Neural cell (in vitro differentiated cells): ENCODE results near the gene HEBP1. TPM values are rescaled to one million over a fixed set of nuclear protein-coding genes. Genes with fewer than 3 reads are reported as not detected.

Source experiments
- H2AFZ ChIP-seq: fragments of 200-600, 300-800 bp; sonication (generic), shearing (Covaris generic); 2 replicates; pipeline ENCODE4 v1.6.0; 2014; ENCODE audit warnings: low read depth, mild to moderate bottlenecking, antibody characterized with exemption, low read length, moderate library complexity
- H3F3A ChIP-seq: fragments of 200-600 bp; shearing (Covaris generic); 2 replicates; pipeline ENCODE4 v1.6.1; 2016; ENCODE audit warnings: mild to moderate bottlenecking, moderate library complexity, mixed read lengths, antibody characterized with exemption, low read length; ENCODE audit not compliant: insufficient read depth, poor library complexity, severe bottlenecking
- H3K27ac ChIP-seq: fragments of 200-600, 300-800 bp; sonication (generic), shearing (Covaris generic); 2 replicates; pipeline ENCODE4 v1.5.1; 2014; ENCODE audit warnings: mild to moderate bottlenecking, low read length, moderate library complexity
- H3K27me3 ChIP-seq: fragments of 300-800, 200-600 bp; sonication (generic), shearing (Covaris generic); 2 replicates; pipeline ENCODE4 v1.6.0; 2014; ENCODE audit warnings: mild to moderate bottlenecking, low read depth, low read length, moderate library complexity; ENCODE audit not compliant: insufficient read depth
- H3K36me3 ChIP-seq: fragments of 300-800, 200-600 bp; sonication (generic), shearing (Covaris generic); 2 replicates; pipeline ENCODE4 v1.5.1; 2014; ENCODE audit warnings: mild to moderate bottlenecking, antibody characterized with exemption, low read length, moderate library complexity; ENCODE audit not compliant: insufficient read depth
- H3K4me2 ChIP-seq: fragments of 300-800, 200-600 bp; sonication (generic), shearing (Covaris generic); 2 replicates; pipeline ENCODE4 v1.6.0; 2014; ENCODE audit warnings: mild to moderate bottlenecking, low read length
- H3K4me3 ChIP-seq: fragments of 300-800, 200-600 bp; sonication (generic), shearing (Covaris generic); 2 replicates; pipeline ENCODE4 v1.5.1; 2014; ENCODE audit warnings: mild to moderate bottlenecking, low read length, moderate library complexity
- H3K79me2 ChIP-seq: fragments of 200-600 bp; shearing (Covaris generic); replicated peaks from 2 replicates; pipeline ENCODE4 v1.6.0; 2014; ENCODE audit warnings: mild to moderate bottlenecking, low read length, moderate library complexity; ENCODE audit not compliant: insufficient read depth
- H3K9ac ChIP-seq: fragments of 300-800, 200-600 bp; sonication (generic), shearing (Covaris generic); 2 replicates; pipeline ENCODE4 v1.6.1; 2016; ENCODE audit warnings: mild to moderate bottlenecking, low read length, mixed read lengths
- H3K9me2 ChIP-seq: fragments of 200-600 bp; shearing (Covaris generic); 2 replicates; pipeline ENCODE4 v1.6.1; 2016; ENCODE audit warnings: mild to moderate bottlenecking, low read length, mixed read lengths; ENCODE audit not compliant: insufficient read depth
- H3K9me3 ChIP-seq: fragments of 200-600, 300-800 bp; sonication (generic), shearing (Covaris generic); 2 replicates; pipeline ENCODE4 v1.6.1; 2016; ENCODE audit warnings: mild to moderate bottlenecking, mixed run types, low read length, moderate library complexity, mixed read lengths
- H4K20me1 ChIP-seq: fragments of 200-600 bp; shearing (Covaris generic); 2 replicates; pipeline ENCODE4 v1.6.1; 2016; ENCODE audit warnings: mild to moderate bottlenecking, mixed run types; ENCODE audit not compliant: insufficient read depth
- CTCF ChIP-seq: fragments of 450-650 bp; IDR thresholded peaks from 2 replicates; pipeline ENCODE4 v1.5.1; 2014; ENCODE audit warnings: antibody characterized with exemption, mild to moderate bottlenecking, moderate library complexity; ENCODE audit not compliant: poor library complexity, severe bottlenecking
- EP300 ChIP-seq: fragments of 450-650 bp; conservative IDR thresholded peaks from 2 replicates; pipeline ENCODE4 v1.6.1; 2014; ENCODE audit warnings: antibody characterized with exemption, mild to moderate bottlenecking, moderate library complexity; ENCODE audit not compliant: poor library complexity, severe bottlenecking
- EZH2 ChIP-seq: fragments of 200-600, 300-800 bp; shearing (Covaris generic), sonication (generic); IDR thresholded peaks from 2 replicates; pipeline ENCODE4 v1.6.1; 2014; ENCODE audit warnings: antibody characterized with exemption, low read length, borderline replicate concordance, mild to moderate bottlenecking; ENCODE audit not compliant: insufficient read depth, poor library complexity, severe bottlenecking
- MXI1 ChIP-seq: fragments of 450-650 bp; conservative IDR thresholded peaks from 2 replicates; pipeline ENCODE4 v1.6.1; 2014; ENCODE audit warnings: antibody characterized with exemption, mild to moderate bottlenecking; ENCODE audit not compliant: poor library complexity, severe bottlenecking
- POLR2AphosphoS5 ChIP-seq: IDR thresholded peaks from 2 replicates; pipeline ENCODE4 v1.6.1; 2012
- RAD21 ChIP-seq: fragments of 450-650 bp; conservative IDR thresholded peaks from 2 replicates; pipeline ENCODE4 v1.6.1; 2014; ENCODE audit warnings: antibody characterized with exemption, mild to moderate bottlenecking, moderate library complexity
- REST ChIP-seq: IDR thresholded peaks from 2 replicates; pipeline ENCODE4 v1.6.1; 2012; ENCODE audit warnings: borderline replicate concordance
- SMC3 ChIP-seq: fragments of 450-650 bp; conservative IDR thresholded peaks from 2 replicates; pipeline ENCODE4 v1.6.1; 2014; ENCODE audit warnings: antibody characterized with exemption, mild to moderate bottlenecking, moderate library complexity; ENCODE audit not compliant: poor library complexity
- TAF1 ChIP-seq: IDR thresholded peaks from 2 replicates; pipeline ENCODE4 v1.6.1; 2012; ENCODE audit warnings: low read depth
- polyA plus RNA-seq: library from polyadenylated mRNA; depleted of rRNA; stranded (reverse); fragments of >200 nt; gene quantifications from 2 replicates; pipeline ENCODE4 v1.2.3, GENCODE V29; 2014

Gene HEBP1
- polyA plus RNA-seq, 1 donor from 2014 or later: 1.2 TPM

- no peaks in the 10 kb centered on the region for H3K9me3 ChIP-seq
- H3F3A ChIP-seq: no peaks in the 10 kb centered on the region
- no peaks in the 10 kb centered on the region for H4K20me1 ChIP-seq
- H3K4me3 ChIP-seq: no peak overlapping the region
- no peaks in the 10 kb centered on the region for H3K79me2 ChIP-seq
- TF ChIP-seq MXI1 (no peak), TAF1 (no peak), EP300 (no peak)
- H3K27me3 ChIP-seq: no peaks in the 10 kb centered on the region
- no peaks in the 10 kb centered on the region for H3K36me3 ChIP-seq
- H3K9me2 ChIP-seq: no peaks in the 10 kb centered on the region
- no peak overlapping the region for H3K4me2 ChIP-seq
- H2AFZ ChIP-seq: no peak overlapping the region
- no peak overlapping the region for H3K9ac ChIP-seq
- no peak overlapping the region for H3K27ac ChIP-seq
Measured at GRCh38 chr12:12947902-12948301, 52.2 kb downstream of the HEBP1 start.

GRCh38 chr12:12946686-12947355 lies 53.2 kb downstream of the HEBP1 start:
- Histone ChIP-seq H3K9me2 (no peaks in the 10 kb centered on the region), H3K36me3 (no peaks in the 10 kb centered on the region), H3K79me2 (no peaks in the 10 kb centered on the region), H4K20me1 (no peaks in the 10 kb centered on the region), H3K4me3 (no peak overlapping the region), H3K27me3 (no peaks in the 10 kb centered on the region), H3K9ac (no peak overlapping the region), H3F3A (no peaks in the 10 kb centered on the region), H3K27ac (no peak overlapping the region), H3K9me3 (no peaks in the 10 kb centered on the region), H3K4me2 (no peak overlapping the region), H2AFZ (no peak overlapping the region)
- no peak for TF ChIP-seq EZH2
- TF ChIP-seq SMC3: no peak
- no peak for TF ChIP-seq REST
- TF ChIP-seq EP300: no peak
- TF ChIP-seq MXI1: no peak
- no peak for TF ChIP-seq RAD21
- no peak for TF ChIP-seq POLR2AphosphoS5
- no peak for TF ChIP-seq TAF1

- H2AFZ ChIP-seq: no peak overlapping the region
- H3K27me3 ChIP-seq: no peaks in the 10 kb centered on the region
- no peaks in the 10 kb centered on the region for H3K9me3 ChIP-seq
- no peaks in the 10 kb centered on the region for H3F3A ChIP-seq
- no peaks in the 10 kb centered on the region for H3K79me2 ChIP-seq
- H4K20me1 ChIP-seq: no peaks in the 10 kb centered on the region
- H3K9me2 ChIP-seq: no peaks in the 10 kb centered on the region
- TF ChIP-seq POLR2AphosphoS5: no peak
- no peak for TF ChIP-seq MXI1
- no peak for TF ChIP-seq RAD21
- TF ChIP-seq TAF1: no peak
- no peak for TF ChIP-seq EP300
- no peak for TF ChIP-seq SMC3
- TF ChIP-seq REST: no peak
- TF ChIP-seq EZH2: no peak
- TF ChIP-seq CTCF: no peak
- no peak overlapping the region for H3K4me3 ChIP-seq
- H3K9ac ChIP-seq: no peak overlapping the region
- H3K36me3 ChIP-seq: no peaks in the 10 kb centered on the region
- no peak overlapping the region for H3K27ac ChIP-seq
- no peak overlapping the region for H3K4me2 ChIP-seq
Measured at GRCh38 chr12:12945591-12945990, 54.5 kb downstream of the HEBP1 start.
